HL-60 (cell line): ENCODE results near the gene HCFC1.

Source experiments
- CTCF ChIP-seq: IDR thresholded peaks from one replicate; pipeline ENCODE4 v1.5.1; 2011; ENCODE audit warnings: low read length, control low read depth, inconsistent platforms; ENCODE audit not compliant: insufficient read depth
- REST ChIP-seq: IDR thresholded peaks from 2 replicates; pipeline ENCODE4 v1.6.1; 2012; ENCODE audit warnings: low read depth; ENCODE audit not compliant: insufficient replicate concordance

- TF ChIP-seq CTCF (no peak), REST (no peak)
Observed at GRCh38 chrX:153981231-153981630, 9.6 kb upstream of the HCFC1 start.
